WTC11 (cell line): ENCODE results near the gene IRF8. TPM values are rescaled to one million over a fixed set of nuclear protein-coding genes. Genes with fewer than 3 reads are reported as not detected.

Experiments
- ATAC-seq: fragments of 200-7000 bp; cut with Tn5 transposase; 2 replicates; pipeline ENCODE4 v1.10.0; 2021; ENCODE audit warnings: mild to moderate bottlenecking, moderate library complexity
- CTCF ChIA-PET: fragments of 300-600 bp; sonication (Branson Sonifier 250); formaldehyde crosslinking; loops from one replicate; lab custom pipeline; 2021; ENCODE audit warnings: antibody characterized with exemption; lab: Charles Lee
- POLR2A ChIA-PET: fragments of 350-600 bp; sonication (Branson Sonifier 250); formaldehyde crosslinking; loops from one replicate; lab custom pipeline; 2021; ENCODE audit warnings: antibody characterized with exemption; lab: Charles Lee
- DNase-seq: peaks from one replicate; pipeline ENCODE4 v3.0.0; 2021; ENCODE audit warnings: low spot score
- H3K27ac Mint-ChIP-seq: 2 replicates; pipeline ENCODE4 v1.8.0; 2021; ENCODE audit warnings: mixed read lengths
- H3K27me3 Mint-ChIP-seq: 2 replicates; pipeline ENCODE4 v1.8.0; 2021; ENCODE audit warnings: low read depth, mild to moderate bottlenecking, moderate library complexity, mixed read lengths
- H3K36me3 Mint-ChIP-seq: 2 replicates; pipeline ENCODE4 v1.8.0; 2021; ENCODE audit warnings: mixed read lengths
- H3K4me1 Mint-ChIP-seq: 2 replicates; pipeline ENCODE4 v1.8.0; 2022; ENCODE audit warnings: mixed read lengths
- H3K4me3 Mint-ChIP-seq: 2 replicates; pipeline ENCODE4 v1.8.0; 2021; ENCODE audit warnings: mild to moderate bottlenecking, moderate library complexity, mixed read lengths
- H3K9me3 Mint-ChIP-seq: 2 replicates; pipeline ENCODE4 v1.8.0; 2021; ENCODE audit warnings: mixed read lengths
- ATF6 ChIP-seq: sonication (generic); formaldehyde crosslinking; IDR thresholded peaks from 2 replicates; pipeline ENCODE4 v1.8.1; 2023; ENCODE audit warnings: mild to moderate bottlenecking, missing genetic modification reagents
- CBFB ChIP-seq: sonication (generic); formaldehyde crosslinking; IDR thresholded peaks from 2 replicates; pipeline ENCODE4 v1.8.1; 2022; ENCODE audit warnings: mild to moderate bottlenecking, low read depth, missing genetic modification reagents
- CREB1 ChIP-seq: sonication (generic); formaldehyde crosslinking; IDR thresholded peaks from 2 replicates; pipeline ENCODE4 v1.8.0; 2023; ENCODE audit warnings: mild to moderate bottlenecking, missing genetic modification reagents
- E2F5 ChIP-seq: sonication (generic); formaldehyde crosslinking; IDR thresholded peaks from 2 replicates; pipeline ENCODE4 v1.8.1; 2022; ENCODE audit warnings: mild to moderate bottlenecking, moderate library complexity, missing genetic modification reagents
- EMX1 ChIP-seq: fragments of 250-450 bp; sonication (Bioruptor Pico); IDR thresholded peaks from 2 replicates; pipeline ENCODE4 v1.8.0; 2021; ENCODE audit warnings: mild to moderate bottlenecking
- ESRRA ChIP-seq: sonication (generic); formaldehyde crosslinking; IDR thresholded peaks from 2 replicates; pipeline ENCODE4 v1.8.1; 2022; ENCODE audit warnings: mild to moderate bottlenecking, missing genetic modification reagents, borderline replicate concordance
- ETV6 ChIP-seq: sonication (generic); formaldehyde crosslinking; IDR thresholded peaks from 2 replicates; pipeline ENCODE4 v1.8.1; 2022; ENCODE audit warnings: mild to moderate bottlenecking, missing genetic modification reagents
- FOXK1 ChIP-seq: sonication (generic); formaldehyde crosslinking; IDR thresholded peaks from 2 replicates; pipeline ENCODE4 v1.8.0; 2022; ENCODE audit warnings: mild to moderate bottlenecking, moderate library complexity, missing genetic modification reagents
- GTF2I ChIP-seq: fragments of 250-450 bp; sonication (Bioruptor Pico); conservative IDR thresholded peaks from 2 replicates; pipeline ENCODE4 v1.4.0; 2021; ENCODE audit warnings: mild to moderate bottlenecking
- JAZF1 ChIP-seq: fragments of 250-450 bp; sonication (Bioruptor Pico); IDR thresholded peaks from 2 replicates; pipeline ENCODE4 v1.9.0; 2021; ENCODE audit warnings: moderate library complexity, mild to moderate bottlenecking, inconsistent platforms
- JUN ChIP-seq: sonication (generic); formaldehyde crosslinking; IDR thresholded peaks from 2 replicates; pipeline ENCODE4 v1.8.0; 2023; ENCODE audit warnings: mild to moderate bottlenecking, missing genetic modification reagents
- NFATC4 ChIP-seq: fragments of 250-450 bp; sonication (Bioruptor Pico); IDR thresholded peaks from 2 replicates; pipeline ENCODE4 v1.9.0; 2021; ENCODE audit warnings: mild to moderate bottlenecking
- RELA ChIP-seq: sonication (generic); formaldehyde crosslinking; IDR thresholded peaks from 2 replicates; pipeline ENCODE4 v1.8.1; 2022; ENCODE audit warnings: missing genetic modification reagents, mild to moderate bottlenecking, borderline replicate concordance
- SMAD3 ChIP-seq: sonication (generic); formaldehyde crosslinking; IDR thresholded peaks from 2 replicates; pipeline ENCODE4 v1.8.0; 2022; ENCODE audit warnings: missing genetic modification reagents, mild to moderate bottlenecking, borderline replicate concordance
- SMAD4 ChIP-seq: sonication (generic); formaldehyde crosslinking; IDR thresholded peaks from 2 replicates; pipeline ENCODE4 v1.8.0; 2022; ENCODE audit warnings: mild to moderate bottlenecking, missing genetic modification reagents
- TEAD1 ChIP-seq: sonication (generic); formaldehyde crosslinking; IDR thresholded peaks from 2 replicates; pipeline ENCODE4 v1.8.0; 2022; ENCODE audit warnings: mild to moderate bottlenecking, missing genetic modification reagents
- ZBTB43 ChIP-seq: sonication (generic); formaldehyde crosslinking; IDR thresholded peaks from 2 replicates; pipeline ENCODE4 v1.8.1; 2023; ENCODE audit warnings: mild to moderate bottlenecking, missing genetic modification reagents
- ZNF138 ChIP-seq: sonication (generic); formaldehyde crosslinking; conservative IDR thresholded peaks from 2 replicates; pipeline ENCODE4 v1.8.1; 2022; ENCODE audit warnings: mild to moderate bottlenecking, moderate library complexity, missing genetic modification reagents
- ZNF317 ChIP-seq: sonication (generic); formaldehyde crosslinking; IDR thresholded peaks from 2 replicates; pipeline ENCODE4 v1.8.1; 2023; ENCODE audit warnings: low read depth, mild to moderate bottlenecking, moderate library complexity, missing genetic modification reagents, borderline replicate concordance
- ZNF423 ChIP-seq: fragments of 250-450 bp; sonication (Bioruptor Pico); IDR thresholded peaks from 2 replicates; pipeline ENCODE4 v2.1.2; 2022; ENCODE audit warnings: mild to moderate bottlenecking, moderate library complexity
- total RNA-seq: library from RNA; stranded (reverse); gene quantifications from 3 replicates; pipeline ENCODE4 v1.2.3, GENCODE V29; 2021
- TF ChIP-seq, protein P1 (sequence below): sonication (generic); formaldehyde crosslinking; IDR thresholded peaks from 2 replicates; pipeline ENCODE4 v1.8.0; 2022; ENCODE audit warnings: mild to moderate bottlenecking, missing genetic modification reagents
- TF ChIP-seq, protein P2 (sequence below): fragments of 250-450 bp; sonication (Bioruptor Pico); IDR thresholded peaks from 2 replicates; pipeline ENCODE4 v1.9.0; 2021; ENCODE audit warnings: mild to moderate bottlenecking

Gene IRF8
- total RNA-seq, 1 experiment from 2014 or later, result 1.1 TPM

DNA sequence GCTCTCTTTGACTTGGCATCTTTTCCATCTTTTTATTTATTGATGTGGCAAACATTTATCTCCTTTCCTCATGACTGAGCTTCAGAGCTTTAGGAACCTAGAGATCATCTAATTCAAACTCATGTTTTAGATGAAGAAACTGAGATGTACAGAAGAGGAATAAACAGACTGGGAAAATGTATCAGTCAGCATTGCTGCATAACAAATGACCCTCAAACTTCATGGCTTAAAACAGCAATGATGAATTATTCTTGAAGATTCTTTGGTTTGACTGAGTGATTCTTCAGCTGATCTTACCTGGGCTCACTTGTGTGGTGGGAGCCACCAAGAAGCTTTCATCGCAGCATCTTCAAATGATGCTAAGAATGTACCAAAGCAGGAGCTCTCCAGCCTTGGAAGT lies 44.0 kb upstream of the IRF8 start:
- POLR2A ChIA-PET, result no interaction called here
- no peak overlapping the region for H3K27ac Mint-ChIP-seq
- H3K9me3 Mint-ChIP-seq, result peaks cover 6% of the 10 kb centered on the region
- no peaks in the 10 kb centered on the region for H3K36me3 Mint-ChIP-seq
- peaks cover 3% of the 10 kb centered on the region for H3K27me3 Mint-ChIP-seq
- H3K4me3 Mint-ChIP-seq, result no peak overlapping the region
- CTCF ChIA-PET, result no interaction called here
- DNase-seq (no peak), ATAC-seq (no peak)
- H3K4me1 Mint-ChIP-seq, result peaks cover 9% of the 10 kb centered on the region
- no peak for TF ChIP-seq ETV6 (CRISPR knock-in tag)
- no peak for TF ChIP-seq ATF6 (CRISPR knock-in tag)

DNA sequence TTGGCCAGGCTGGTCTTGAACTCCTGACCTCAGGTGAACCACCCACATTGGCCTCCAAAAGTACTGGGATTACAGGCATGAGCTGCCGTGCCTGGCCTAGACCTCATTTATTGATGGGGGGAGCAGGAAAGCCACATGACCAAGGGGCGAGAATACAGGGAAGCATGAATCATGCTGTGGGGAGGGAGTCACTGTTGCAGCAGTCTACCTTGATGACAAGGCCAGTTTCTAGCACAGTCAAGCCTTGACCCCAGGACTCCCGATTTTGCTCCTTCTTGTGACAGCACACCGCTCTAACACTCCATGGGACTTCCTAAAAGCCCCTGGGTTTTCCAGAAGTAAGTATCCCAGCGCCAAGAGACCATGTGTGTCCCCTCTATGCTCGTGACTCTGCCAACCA lies 42.9 kb upstream of the IRF8 start:
- no peak for ATAC-seq
- H3K4me3 Mint-ChIP-seq, result no peak overlapping the region
- POLR2A ChIA-PET, result no interaction called here
- CTCF ChIA-PET, result interaction anchor here (0.7 kb wide), 1 partner anchor 526 kb away, joined by 3 read pairs; no protein-coding TSS in a partner anchor
- H3K9me3 Mint-ChIP-seq, result peaks cover 6% of the 10 kb centered on the region
- peaks cover 3% of the 10 kb centered on the region for H3K27me3 Mint-ChIP-seq
- peaks cover 5% of the 10 kb centered on the region for H3K4me1 Mint-ChIP-seq
- no peak for DNase-seq
- TF ChIP-seq CREB1 (CRISPR knock-in tag) (no peak), ZNF317 (no peak), EMX1 (CRISPR knock-in tag) (no peak), NFATC4 (CRISPR knock-in tag) (no peak)
- no peak overlapping the region for H3K27ac Mint-ChIP-seq
- no peaks in the 10 kb centered on the region for H3K36me3 Mint-ChIP-seq

GRCh38 chr16:85856585-85856984 lies 42.4 kb upstream of the IRF8 start:
- H3K4me3 Mint-ChIP-seq, result no peak overlapping the region
- H3K9me3 Mint-ChIP-seq, result peaks cover 6% of the 10 kb centered on the region
- no peak overlapping the region for H3K27ac Mint-ChIP-seq
- ChIA-PET POLR2A (no interaction called here), CTCF (no interaction called here)
- no peak for ATAC-seq
- H3K36me3 Mint-ChIP-seq, result no peaks in the 10 kb centered on the region
- peaks cover 3% of the 10 kb centered on the region for H3K27me3 Mint-ChIP-seq
- TF ChIP-seq FOXK1 (CRISPR knock-in tag), result no peak
- TF ChIP-seq JUN, result no peak
- TF ChIP-seq CBFB (CRISPR knock-in tag), result no peak
- TF ChIP-seq, protein P1, sequence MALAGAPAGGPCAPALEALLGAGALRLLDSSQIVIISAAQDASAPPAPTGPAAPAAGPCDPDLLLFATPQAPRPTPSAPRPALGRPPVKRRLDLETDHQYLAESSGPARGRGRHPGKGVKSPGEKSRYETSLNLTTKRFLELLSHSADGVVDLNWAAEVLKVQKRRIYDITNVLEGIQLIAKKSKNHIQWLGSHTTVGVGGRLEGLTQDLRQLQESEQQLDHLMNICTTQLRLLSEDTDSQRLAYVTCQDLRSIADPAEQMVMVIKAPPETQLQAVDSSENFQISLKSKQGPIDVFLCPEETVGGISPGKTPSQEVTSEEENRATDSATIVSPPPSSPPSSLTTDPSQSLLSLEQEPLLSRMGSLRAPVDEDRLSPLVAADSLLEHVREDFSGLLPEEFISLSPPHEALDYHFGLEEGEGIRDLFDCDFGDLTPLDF (CRISPR knock-in tag), result no peak
- no peak for TF ChIP-seq GTF2I (CRISPR knock-in tag)
- TF ChIP-seq SMAD4 (CRISPR knock-in tag), result no peak
- TF ChIP-seq ETV6 (CRISPR knock-in tag), result no peak
- no peak for TF ChIP-seq E2F5
- no peak for TF ChIP-seq ZBTB43
- no peak for TF ChIP-seq ZNF138 (CRISPR knock-in tag)
- no peak for TF ChIP-seq ESRRA
- TF ChIP-seq SMAD3 (CRISPR knock-in tag), result no peak
- TF ChIP-seq RELA (CRISPR knock-in tag), result no peak
- TF ChIP-seq JAZF1 (CRISPR knock-in tag), result no peak
- TF ChIP-seq, protein P2, sequence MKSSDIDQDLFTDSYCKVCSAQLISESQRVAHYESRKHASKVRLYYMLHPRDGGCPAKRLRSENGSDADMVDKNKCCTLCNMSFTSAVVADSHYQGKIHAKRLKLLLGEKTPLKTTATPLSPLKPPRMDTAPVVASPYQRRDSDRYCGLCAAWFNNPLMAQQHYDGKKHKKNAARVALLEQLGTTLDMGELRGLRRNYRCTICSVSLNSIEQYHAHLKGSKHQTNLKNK (CRISPR knock-in tag), result no peak
- TF ChIP-seq TEAD1 (CRISPR knock-in tag), result no peak
- TF ChIP-seq ZNF423, result no peak
- no peak for DNase-seq
- no peaks in the 10 kb centered on the region for H3K4me1 Mint-ChIP-seq
